Cardiac muscle cell (in vitro differentiated cells and primary cell): Measurements from ENCODE around the gene METTL4. TPM values are rescaled to one million over a fixed set of nuclear protein-coding genes. Genes with fewer than 3 reads are reported as not detected.

Experiments used
- DNase-seq, 2 donors: peaks; one replicate each; pipeline versions ENCODE4 v3.0.0 to v3.0.0-alpha.2; 2010 to 2017; ENCODE audit warnings: low read depth in 1 of 2, low spot score in 1 of 2
- H3K27ac ChIP-seq: fragments of 200-600 bp; sonication (generic); 2 replicates; pipeline ENCODE4 v1.5.1; 2016
- H3K27me3 ChIP-seq: fragments of 200-600 bp; sonication (generic); 2 replicates; pipeline ENCODE4 v1.6.0; 2016; ENCODE audit warnings: control low read depth
- H3K36me3 ChIP-seq: fragments of 200-600 bp; sonication (generic); 2 replicates; pipeline ENCODE4 v1.5.1; 2016; ENCODE audit warnings: control low read depth
- H3K4me1 ChIP-seq: fragments of 200-600 bp; sonication (generic); 2 replicates; pipeline ENCODE4 v1.8.1; 2017; ENCODE audit warnings: low read depth, mild to moderate bottlenecking, mixed run types
- H3K4me3 ChIP-seq: fragments of 200-600 bp; sonication (generic); 2 replicates; pipeline ENCODE4 v1.5.1; 2016; ENCODE audit warnings: mild to moderate bottlenecking
- H3K9me3 ChIP-seq: fragments of 200-600 bp; sonication (generic); 2 replicates; pipeline ENCODE4 v1.5.1; 2017; ENCODE audit warnings: low read depth, mild to moderate bottlenecking, control low read depth
- polyA plus RNA-seq: library from polyadenylated mRNA; unstranded; fragments of >200 nt; fragmentation: Nextera tagmentation; extraction: Ambion mirVana; gene quantifications from 2 replicates; pipeline ENCODE4 v1.2.1, GENCODE V29; 2016
- total RNA-seq: library from RNA; depleted of rRNA; stranded (reverse); fragments of >200 nt; gene quantifications from 2 replicates; pipeline ENCODE4 v1.2.3, GENCODE V29; 2016
- TF ChIP-seq, protein P1 (sequence below): IDR thresholded peaks from 2 replicates; pipeline ENCODE4 v1.5.1; 2012; ENCODE audit warnings: low read depth, mild to moderate bottlenecking, low read length

METTL4 gene
- total and polyA plus RNA-seq, 2 experiments from 2014 or later, result 5.6 to 7.5 TPM

DNA sequence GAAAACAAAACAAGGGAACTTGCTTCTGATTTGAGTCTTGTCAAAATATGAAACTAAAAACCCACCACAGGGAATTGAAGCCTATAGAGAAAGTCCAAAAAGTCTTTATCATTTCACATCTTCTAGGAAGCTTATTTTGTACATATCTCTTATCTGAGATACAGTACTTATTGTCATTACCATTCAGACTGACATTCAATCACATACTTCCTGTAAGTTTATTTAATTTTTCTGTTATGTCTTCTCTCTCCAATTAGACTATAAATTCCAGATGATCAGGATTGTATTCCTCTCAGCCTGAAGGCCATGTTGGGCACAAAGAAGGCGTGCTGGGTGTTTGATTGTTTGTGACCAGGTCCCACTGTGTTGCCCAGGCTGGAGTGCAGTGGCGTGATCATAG is 59.2 kb downstream of the METTL4 start:
- no peaks in the 10 kb centered on the region for H3K27me3 ChIP-seq
- H3K4me1 ChIP-seq, result no peaks in the 10 kb centered on the region
- no peaks in the 10 kb centered on the region for H3K9me3 ChIP-seq
- TF ChIP-seq, protein P1, sequence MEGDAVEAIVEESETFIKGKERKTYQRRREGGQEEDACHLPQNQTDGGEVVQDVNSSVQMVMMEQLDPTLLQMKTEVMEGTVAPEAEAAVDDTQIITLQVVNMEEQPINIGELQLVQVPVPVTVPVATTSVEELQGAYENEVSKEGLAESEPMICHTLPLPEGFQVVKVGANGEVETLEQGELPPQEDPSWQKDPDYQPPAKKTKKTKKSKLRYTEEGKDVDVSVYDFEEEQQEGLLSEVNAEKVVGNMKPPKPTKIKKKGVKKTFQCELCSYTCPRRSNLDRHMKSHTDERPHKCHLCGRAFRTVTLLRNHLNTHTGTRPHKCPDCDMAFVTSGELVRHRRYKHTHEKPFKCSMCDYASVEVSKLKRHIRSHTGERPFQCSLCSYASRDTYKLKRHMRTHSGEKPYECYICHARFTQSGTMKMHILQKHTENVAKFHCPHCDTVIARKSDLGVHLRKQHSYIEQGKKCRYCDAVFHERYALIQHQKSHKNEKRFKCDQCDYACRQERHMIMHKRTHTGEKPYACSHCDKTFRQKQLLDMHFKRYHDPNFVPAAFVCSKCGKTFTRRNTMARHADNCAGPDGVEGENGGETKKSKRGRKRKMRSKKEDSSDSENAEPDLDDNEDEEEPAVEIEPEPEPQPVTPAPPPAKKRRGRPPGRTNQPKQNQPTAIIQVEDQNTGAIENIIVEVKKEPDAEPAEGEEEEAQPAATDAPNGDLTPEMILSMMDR, result no peak
- no peak overlapping the region for H3K27ac ChIP-seq
- DNase-seq, result no peak
- H3K36me3 ChIP-seq, result no peaks in the 10 kb centered on the region
- H3K4me3 ChIP-seq, result no peak overlapping the region

DNA sequence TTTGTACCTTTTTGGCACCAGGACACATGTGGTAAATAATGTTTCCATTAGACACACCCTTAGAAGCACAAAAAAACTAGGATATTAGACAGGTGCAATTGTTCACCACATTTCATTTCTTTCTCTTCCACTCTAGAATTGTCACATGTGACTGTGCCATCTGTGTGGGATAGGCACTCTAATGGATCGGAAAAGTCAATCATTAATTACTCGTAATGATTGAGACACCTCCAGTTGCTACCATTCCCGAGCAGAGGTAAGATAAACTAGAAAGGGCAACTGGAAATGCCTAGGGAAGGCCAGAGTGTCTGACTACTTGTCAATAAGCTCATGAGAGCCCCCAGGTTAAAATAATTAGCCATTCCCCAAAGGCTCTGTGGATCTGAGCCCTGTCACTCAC is 59.9 kb downstream of the METTL4 start:
- Histone ChIP-seq H3K27ac (no peak overlapping the region), H3K36me3 (no peaks in the 10 kb centered on the region), H3K4me1 (no peaks in the 10 kb centered on the region), H3K4me3 (no peak overlapping the region), H3K27me3 (no peaks in the 10 kb centered on the region), H3K9me3 (no peaks in the 10 kb centered on the region)
- no peak for DNase-seq
- TF ChIP-seq, protein P1, result no peak

- Histone ChIP-seq H3K4me3 (no peak overlapping the region), H3K36me3 (no peaks in the 10 kb centered on the region), H3K27me3 (no peaks in the 10 kb centered on the region), H3K4me1 (no peaks in the 10 kb centered on the region), H3K9me3 (no peaks in the 10 kb centered on the region), H3K27ac (no peak overlapping the region)
- DNase-seq, result no peak
- TF ChIP-seq, protein P1, result no peak
Observed at GRCh38 chr18:2510416-2510815, 60.9 kb downstream of the METTL4 start.

DNA sequence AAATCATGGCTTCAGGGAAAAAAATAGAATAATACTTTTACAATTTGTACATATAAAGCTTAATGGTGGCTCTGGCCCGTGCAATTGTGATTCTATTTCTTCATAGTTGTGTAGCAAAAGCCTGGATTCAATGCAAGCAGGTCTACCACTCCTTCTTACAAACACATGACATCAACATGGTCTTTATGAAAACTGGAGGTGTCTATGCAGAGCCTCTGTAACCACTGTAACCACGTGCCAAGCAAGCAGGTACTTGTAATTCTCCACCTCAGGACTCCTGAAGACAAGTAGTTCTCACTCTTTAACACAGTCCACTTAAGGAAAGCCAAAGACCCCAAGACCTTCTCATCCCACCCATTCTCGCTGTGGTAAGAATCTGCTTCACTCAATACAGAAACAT is 62.6 kb downstream of the METTL4 start:
- DNase-seq, result no peak
- Histone ChIP-seq H3K4me1 (no peaks in the 10 kb centered on the region), H3K9me3 (no peaks in the 10 kb centered on the region), H3K4me3 (no peak overlapping the region), H3K27me3 (no peaks in the 10 kb centered on the region), H3K36me3 (no peaks in the 10 kb centered on the region), H3K27ac (no peak overlapping the region)
- TF ChIP-seq, protein P1, result no peak

GRCh38 chr18:2508155-2508554 is 63.1 kb downstream of the METTL4 start:
- no peaks in the 10 kb centered on the region for H3K27me3 ChIP-seq
- no peak overlapping the region for H3K27ac ChIP-seq
- no peak for DNase-seq
- TF ChIP-seq, protein P1, result no peak
- no peaks in the 10 kb centered on the region for H3K4me1 ChIP-seq
- H3K4me3 ChIP-seq, result no peak overlapping the region
- H3K36me3 ChIP-seq, result no peaks in the 10 kb centered on the region
- no peaks in the 10 kb centered on the region for H3K9me3 ChIP-seq

- no peak for DNase-seq
- TF ChIP-seq, protein P1, result no peak
- H3K4me1 ChIP-seq, result no peaks in the 10 kb centered on the region
Observed at GRCh38 chr18:2504642-2505041, 66.7 kb downstream of the METTL4 start.

More at GRCh38 chr18:2504642-2505041, 66.7 kb downstream of the METTL4 start:
- Histone ChIP-seq H3K27ac (no peak overlapping the region), H3K4me3 (no peak overlapping the region), H3K9me3 (no peaks in the 10 kb centered on the region), H3K36me3 (no peaks in the 10 kb centered on the region), H3K27me3 (no peaks in the 10 kb centered on the region)
